Dendritic cell treated with granulocyte-macrophage colony-stimulating factor and Interleukin-4, amounts not matched to agents 40 ng/mL and 50 ng/mL, for 4 days (primary cell): ENCODE results near the gene FOS.
A peak's percentile ranks its signal among the peaks of the same experiment; 100 is the strongest.

Experiments
- H3K27ac Mint-ChIP-seq: one replicate; pipeline ENCODE4 v1.8.0; 2022; ENCODE audit warnings: mild to moderate bottlenecking, mixed read lengths
- H3K27me3 Mint-ChIP-seq: one replicate; pipeline ENCODE4 v1.8.0; 2022; ENCODE audit warnings: mild to moderate bottlenecking, mixed read lengths
- H3K36me3 Mint-ChIP-seq: one replicate; pipeline ENCODE4 v1.8.0; 2022; ENCODE audit warnings: low read depth, mixed read lengths
- H3K4me1 Mint-ChIP-seq: one replicate; pipeline ENCODE4 v1.8.0; 2022; ENCODE audit warnings: low read depth, mixed read lengths
- H3K4me3 Mint-ChIP-seq: one replicate; pipeline ENCODE4 v1.8.0; 2022; ENCODE audit warnings: mild to moderate bottlenecking, moderate library complexity, mixed read lengths
- H3K9me3 Mint-ChIP-seq: one replicate; pipeline ENCODE4 v1.8.0; 2022; ENCODE audit warnings: mixed read lengths
- intact Hi-C: fragments of 100-400 bp; cut with micrococcal nuclease; formaldehyde crosslinking; loops from one replicate; pipeline ENCODE4 v1.15.0; 2022

The FOS gene

GRCh38 chr14:75258803-75259509, 19.7 kb upstream of the FOS start:
- intact Hi-C loops = loop anchor here (1.0 to 5.0 kb wide), 5 partner anchors 15 to 112 kb away; no protein-coding TSS in a partner anchor
- Mint-ChIP-seq H3K36me3 (no peaks in the 10 kb centered on the region), H3K9me3 (no peaks in the 10 kb centered on the region), H3K4me1 (peaks cover 47% of the 10 kb centered on the region), H3K27me3 (no peaks in the 10 kb centered on the region), H3K27ac (peak overlapping the region; percentile 99), H3K4me3 (peak overlapping the region; percentile 79)

- intact Hi-C loops = loop anchor here (1.0 to 5.0 kb wide), 5 partner anchors 15 to 112 kb away; no protein-coding TSS in a partner anchor
- Mint-ChIP-seq H3K4me3 (peak overlapping the region; percentile 79), H3K36me3 (no peaks in the 10 kb centered on the region), H3K9me3 (no peaks in the 10 kb centered on the region), H3K27ac (peak overlapping the region; percentile 99), H3K4me1 (peaks cover 44% of the 10 kb centered on the region), H3K27me3 (no peaks in the 10 kb centered on the region)
Observed at GRCh38 chr14:75259510-75259855, 19.1 kb upstream of the FOS start.

GRCh38 chr14:75260025-75260763, 18.4 kb upstream of the FOS start:
- peaks cover 37% of the 10 kb centered on the region for H3K4me1 Mint-ChIP-seq
- no peaks in the 10 kb centered on the region for H3K27me3 Mint-ChIP-seq
- intact Hi-C loops = no loop called here
- H3K36me3 Mint-ChIP-seq = no peaks in the 10 kb centered on the region
- peak overlapping the region; percentile 99 for H3K27ac Mint-ChIP-seq
- no peak overlapping the region for H3K4me3 Mint-ChIP-seq
- H3K9me3 Mint-ChIP-seq = no peaks in the 10 kb centered on the region

- Mint-ChIP-seq H3K27me3 (no peaks in the 10 kb centered on the region), H3K9me3 (no peaks in the 10 kb centered on the region), H3K27ac (peak overlapping the region; percentile 99)
Observed at GRCh38 chr14:75261820-75262219, 16.8 kb upstream of the FOS start.

GRCh38 chr14:75262641-75263040, 16.0 kb upstream of the FOS start:
- Mint-ChIP-seq H3K4me1 (peaks cover 31% of the 10 kb centered on the region), H3K27me3 (no peaks in the 10 kb centered on the region), H3K36me3 (no peaks in the 10 kb centered on the region), H3K9me3 (no peaks in the 10 kb centered on the region), H3K27ac (no peak overlapping the region), H3K4me3 (no peak overlapping the region)
- intact Hi-C loops = no loop called here

More at GRCh38 chr14:75261820-75262219, 16.8 kb upstream of the FOS start:
- H3K36me3 Mint-ChIP-seq = no peaks in the 10 kb centered on the region
- H3K4me1 Mint-ChIP-seq = peaks cover 36% of the 10 kb centered on the region
- intact Hi-C loops = no loop called here
- H3K4me3 Mint-ChIP-seq = no peak overlapping the region

- Mint-ChIP-seq H3K27me3 (no peaks in the 10 kb centered on the region), H3K27ac (no peak overlapping the region), H3K9me3 (no peaks in the 10 kb centered on the region), H3K4me3 (no peak overlapping the region), H3K36me3 (no peaks in the 10 kb centered on the region), H3K4me1 (peaks cover 30% of the 10 kb centered on the region)
- intact Hi-C loops = no loop called here
Observed at GRCh38 chr14:75264036-75264435, 14.6 kb upstream of the FOS start.

GRCh38 chr14:75267141-75267721, 11.4 kb upstream of the FOS start:
- H3K27me3 Mint-ChIP-seq = peaks cover 4% of the 10 kb centered on the region
- peaks cover 26% of the 10 kb centered on the region for H3K4me1 Mint-ChIP-seq
- H3K36me3 Mint-ChIP-seq = no peaks in the 10 kb centered on the region
- no peak overlapping the region for H3K27ac Mint-ChIP-seq
- intact Hi-C loops = no loop called here
- H3K9me3 Mint-ChIP-seq = no peaks in the 10 kb centered on the region
- no peak overlapping the region for H3K4me3 Mint-ChIP-seq

GRCh38 chr14:75268633-75269550, 9.7 kb upstream of the FOS start:
- Mint-ChIP-seq H3K9me3 (no peaks in the 10 kb centered on the region), H3K36me3 (no peaks in the 10 kb centered on the region), H3K4me3 (no peak overlapping the region), H3K4me1 (peaks cover 38% of the 10 kb centered on the region), H3K27me3 (peaks cover 10% of the 10 kb centered on the region), H3K27ac (no peak overlapping the region)
- intact Hi-C loops = no loop called here

GRCh38 chr14:75271514-75271913, 7.1 kb upstream of the FOS start:
- H3K4me3 Mint-ChIP-seq = no peak overlapping the region
- no peaks in the 10 kb centered on the region for H3K9me3 Mint-ChIP-seq
- H3K27ac Mint-ChIP-seq = no peak overlapping the region
- intact Hi-C loops = no loop called here
- H3K27me3 Mint-ChIP-seq = peaks cover 10% of the 10 kb centered on the region
- H3K4me1 Mint-ChIP-seq = peaks cover 63% of the 10 kb centered on the region
- H3K36me3 Mint-ChIP-seq = no peaks in the 10 kb centered on the region

GRCh38 chr14:75273272-75274049, 5.2 kb upstream of the FOS start:
- Mint-ChIP-seq H3K27ac (peak overlapping the region; percentile 98), H3K36me3 (no peaks in the 10 kb centered on the region), H3K4me1 (peaks cover 61% of the 10 kb centered on the region), H3K4me3 (no peak overlapping the region), H3K27me3 (peaks cover 10% of the 10 kb centered on the region), H3K9me3 (no peaks in the 10 kb centered on the region)
- intact Hi-C loops = loop anchor here (1.0 kb wide), 1 partner anchor 14 kb away; no protein-coding TSS in a partner anchor

- intact Hi-C loops = loop anchor here (1.0 kb wide), 1 partner anchor 15 kb away; no protein-coding TSS in a partner anchor
Observed at GRCh38 chr14:75274050-75274898, 4.4 kb upstream of the FOS start.

GRCh38 chr14:75274899-75275569, 3.6 kb upstream of the FOS start:
- H3K27me3 Mint-ChIP-seq = peaks cover 10% of the 10 kb centered on the region
- intact Hi-C loops = loop anchor here (1.0 to 5.0 kb wide), 2 partner anchors 16 to 88 kb away; no protein-coding TSS in a partner anchor
- H3K9me3 Mint-ChIP-seq = no peaks in the 10 kb centered on the region
- H3K4me3 Mint-ChIP-seq = peak overlapping the region; percentile 17
- H3K27ac Mint-ChIP-seq = peak overlapping the region; percentile 98
- H3K36me3 Mint-ChIP-seq = peaks cover 14% of the 10 kb centered on the region
- H3K4me1 Mint-ChIP-seq = peaks cover 63% of the 10 kb centered on the region

More at GRCh38 chr14:75274050-75274898, 4.4 kb upstream of the FOS start:
- Mint-ChIP-seq H3K4me1 (peaks cover 59% of the 10 kb centered on the region), H3K9me3 (no peaks in the 10 kb centered on the region), H3K4me3 (no peak overlapping the region), H3K27ac (peak overlapping the region; percentile 98), H3K27me3 (peaks cover 10% of the 10 kb centered on the region), H3K36me3 (peaks cover 6% of the 10 kb centered on the region)
